Liver (tissue), 9 donors: ENCODE measurements around the gene SMAD7. TPM values are rescaled to one million over a fixed set of nuclear protein-coding genes. Genes with fewer than 3 reads are reported as not detected.
A peak's percentile ranks its signal among the peaks of the same experiment; 100 is the strongest.

Source experiments
- DNase-seq: peaks from one replicate; pipeline ENCODE4 v3.0.0-alpha.2; 2017; ENCODE audit warnings: low spot score
- H3K27ac ChIP-seq, 2 donors: one replicate each; pipeline ENCODE4 v1.7.0; 2013; ENCODE audit warnings: inconsistent platforms in 2 of 2, low read length in 2 of 2, control low read depth in 1 of 2, low read depth in 1 of 2, mild to moderate bottlenecking in 1 of 2
- H3K27me3 ChIP-seq, 4 donors: one replicate each; pipeline versions ENCODE4 v1.6.1 to v1.7.0; 2013; ENCODE audit warnings: low read length in 3 of 4, inconsistent platforms in 1 of 4, mild to moderate bottlenecking in 1 of 4, moderate library complexity in 1 of 4; ENCODE audit not compliant: control insufficient read depth in 4 of 4, insufficient read depth in 4 of 4
- H3K36me3 ChIP-seq, 4 donors: one replicate each; pipeline versions ENCODE4 v1.6.1 to v1.7.0; 2013; ENCODE audit warnings: low read length in 3 of 4, mild to moderate bottlenecking in 3 of 4, low read depth in 1 of 4, moderate library complexity in 1 of 4; ENCODE audit not compliant: control insufficient read depth in 4 of 4, insufficient read depth in 3 of 4
- H3K4me1 ChIP-seq, 4 donors: one replicate each; pipeline versions ENCODE4 v1.6.1 to v1.7.0; 2013; ENCODE audit warnings: low read length in 3 of 4, mild to moderate bottlenecking in 3 of 4, moderate library complexity in 1 of 4; ENCODE audit not compliant: control insufficient read depth in 4 of 4, insufficient read depth in 4 of 4
- H3K4me3 ChIP-seq, 3 donors: one replicate each; pipeline versions ENCODE4 v1.6.1 to v1.7.0; 2013; ENCODE audit warnings: low read length in 3 of 3, control low read depth in 1 of 3, low read depth in 1 of 3, mild to moderate bottlenecking in 1 of 3
- H3K9ac ChIP-seq, 2 donors: one replicate each; pipeline ENCODE4 v1.7.0; 2013; ENCODE audit warnings: low read length in 2 of 2, mild to moderate bottlenecking in 2 of 2, moderate library complexity in 2 of 2, control low read depth in 1 of 2, low read depth in 1 of 2
- H3K9me3 ChIP-seq, 4 donors: one replicate each; pipeline versions ENCODE4 v1.6.1 to v1.7.0; 2013; ENCODE audit warnings: low read length in 3 of 4; ENCODE audit not compliant: control insufficient read depth in 4 of 4
- CTCF ChIP-seq: fragments of 150-350 bp; IDR thresholded peaks from 2 replicates; pipeline ENCODE4 v1.5.1; 2017; ENCODE audit warnings: improper control_type of control experiment, low read depth, low read length; ENCODE audit not compliant: missing input control
- EGR1 ChIP-seq, 2 donors: IDR thresholded peaks; 2 replicates each; pipeline ENCODE4 v1.6.1; 2016 to 2018; ENCODE audit warnings: antibody characterized with exemption in 2 of 2, low read depth in 2 of 2
- FOXA1 ChIP-seq: IDR thresholded peaks from 2 replicates; pipeline ENCODE4 v1.6.1; 2016; ENCODE audit warnings: antibody characterized with exemption
- FOXA2 ChIP-seq: IDR thresholded peaks from 2 replicates; pipeline ENCODE4 v1.6.1; 2016; ENCODE audit warnings: antibody characterized with exemption
- GABPA ChIP-seq, 2 donors: IDR thresholded peaks in 1 of 2; conservative IDR thresholded peaks in 1 of 2; 2 replicates each; pipeline ENCODE4 v1.6.1; 2016; ENCODE audit warnings: antibody characterized with exemption in 2 of 2, mild to moderate bottlenecking in 1 of 2, moderate library complexity in 1 of 2
- HNF4A ChIP-seq, 2 donors: conservative IDR thresholded peaks; 2 replicates each; pipeline ENCODE4 v1.6.1; 2016; ENCODE audit warnings: antibody characterized with exemption in 2 of 2, mild to moderate bottlenecking in 2 of 2
- NR2F2 ChIP-seq: IDR thresholded peaks from 2 replicates; pipeline ENCODE4 v1.6.1; 2016; ENCODE audit warnings: antibody characterized with exemption
- RAD21 ChIP-seq, 2 donors: IDR thresholded peaks; 2 replicates each; pipeline ENCODE4 v1.6.1; 2016; ENCODE audit warnings: antibody characterized with exemption in 2 of 2, mild to moderate bottlenecking in 2 of 2
- REST ChIP-seq: IDR thresholded peaks from 2 replicates; pipeline ENCODE4 v1.6.1; 2016; ENCODE audit warnings: antibody characterized with exemption, mild to moderate bottlenecking
- RXRA ChIP-seq, 2 donors: IDR thresholded peaks; 2 replicates each; pipeline ENCODE4 v1.6.1; 2017 to 2018; ENCODE audit warnings: antibody characterized with exemption in 2 of 2, mild to moderate bottlenecking in 1 of 2
- SP1 ChIP-seq: IDR thresholded peaks from 2 replicates; pipeline ENCODE4 v1.6.1; 2018; ENCODE audit warnings: antibody characterized with exemption, mild to moderate bottlenecking
- TAF1 ChIP-seq: conservative IDR thresholded peaks from 2 replicates; pipeline ENCODE4 v1.6.1; 2016; ENCODE audit warnings: antibody characterized with exemption, mild to moderate bottlenecking
- WGBS: extraction: QIAGEN DNeasy Blood & Tissue Kit; methylation state at CpG from one replicate; pipeline ENCODE4 v1.1.7; 2013; 5-methylcytosine and 5-hydroxymethylcytosine counted together
- polyA plus RNA-seq, 2 donors: library from polyadenylated mRNA; stranded (reverse) in 1 of 2; unstranded in 1 of 2; fragments of 200-250 nt in 1 of 2; fragments of >200 nt in 1 of 2; fragmentation: Nextera tagmentation in 1 of 2; extraction: Ambion mirVana in 1 of 2; gene quantifications; one replicate each; pipeline versions ENCODE4 v1.2.1 to v1.2.3, GENCODE V29; 2013 to 2015
- total RNA-seq, 2 donors: library from RNA; depleted of rRNA; stranded (reverse); fragments of >200 nt; gene quantifications; one replicate each; pipeline ENCODE4 v1.2.3, GENCODE V29; 2014
- TF ChIP-seq, protein P1 (sequence below): IDR thresholded peaks from 2 replicates; pipeline ENCODE4 v1.6.1; 2016; ENCODE audit warnings: antibody characterized with exemption
- TF ChIP-seq, protein P2 (sequence below): IDR thresholded peaks from 2 replicates; pipeline ENCODE4 v1.6.1; 2016; ENCODE audit warnings: antibody characterized with exemption
- donor health status: healthy.
- donor health status: healthy.
- donor health status: healthy.
- donor health status: healthy.
- donor health status: healthy.

SMAD7 gene
- total and polyA plus RNA-seq, 4 donors = 3.2 to 11.8 (median 10.1) TPM

GRCh38 chr18:48904091-48904490, 46.7 kb downstream of the SMAD7 start:
- no peak overlapping the region for H3K9ac ChIP-seq
- peaks cover 0 to 4% (median 2%) of the 10 kb centered on the region in 4 donors for H3K9me3 ChIP-seq
- WGBS = 98% methylated on average over 2 of the region's 2 CpGs
- no peaks in the 10 kb centered on the region for H3K27me3 ChIP-seq
- H3K36me3 ChIP-seq = no peaks in the 10 kb centered on the region
- DNase-seq = no peak
- H3K27ac ChIP-seq = no peak overlapping the region
- TF ChIP-seq, protein P1, sequence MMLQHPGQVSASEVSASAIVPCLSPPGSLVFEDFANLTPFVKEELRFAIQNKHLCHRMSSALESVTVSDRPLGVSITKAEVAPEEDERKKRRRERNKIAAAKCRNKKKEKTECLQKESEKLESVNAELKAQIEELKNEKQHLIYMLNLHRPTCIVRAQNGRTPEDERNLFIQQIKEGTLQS = no peak
- no peak for TF ChIP-seq RXRA (IDR thresholded peaks at IDR 0.05)
- TF ChIP-seq FOXA1 = no peak
- no peaks in the 10 kb centered on the region for H3K4me1 ChIP-seq
- H3K4me3 ChIP-seq = no peak overlapping the region

GRCh38 chr18:48902856-48903601, 47.7 kb downstream of the SMAD7 start:
- Histone ChIP-seq H3K4me1 (no peaks in the 10 kb centered on the region), H3K36me3 (no peaks in the 10 kb centered on the region), H3K27me3 (no peaks in the 10 kb centered on the region), H3K9ac (no peak overlapping the region), H3K27ac (no peak overlapping the region), H3K4me3 (no peak overlapping the region), H3K9me3 (peaks cover 0 to 4% (median 2%) of the 10 kb centered on the region in 4 donors)
- TF ChIP-seq GABPA (IDR thresholded peaks at IDR 0.05 in 1 of 2, conservative IDR thresholded peaks at IDR 0.05 in 1 of 2) (no peak), CTCF (no peak), FOXA1 (no peak), NR2F2 (peak; percentile 50), FOXA2 (no peak)
- TF ChIP-seq, protein P1 = no peak
- 93% methylated on average over 8 of the region's 8 CpGs for WGBS
- no peak for DNase-seq

DNA sequence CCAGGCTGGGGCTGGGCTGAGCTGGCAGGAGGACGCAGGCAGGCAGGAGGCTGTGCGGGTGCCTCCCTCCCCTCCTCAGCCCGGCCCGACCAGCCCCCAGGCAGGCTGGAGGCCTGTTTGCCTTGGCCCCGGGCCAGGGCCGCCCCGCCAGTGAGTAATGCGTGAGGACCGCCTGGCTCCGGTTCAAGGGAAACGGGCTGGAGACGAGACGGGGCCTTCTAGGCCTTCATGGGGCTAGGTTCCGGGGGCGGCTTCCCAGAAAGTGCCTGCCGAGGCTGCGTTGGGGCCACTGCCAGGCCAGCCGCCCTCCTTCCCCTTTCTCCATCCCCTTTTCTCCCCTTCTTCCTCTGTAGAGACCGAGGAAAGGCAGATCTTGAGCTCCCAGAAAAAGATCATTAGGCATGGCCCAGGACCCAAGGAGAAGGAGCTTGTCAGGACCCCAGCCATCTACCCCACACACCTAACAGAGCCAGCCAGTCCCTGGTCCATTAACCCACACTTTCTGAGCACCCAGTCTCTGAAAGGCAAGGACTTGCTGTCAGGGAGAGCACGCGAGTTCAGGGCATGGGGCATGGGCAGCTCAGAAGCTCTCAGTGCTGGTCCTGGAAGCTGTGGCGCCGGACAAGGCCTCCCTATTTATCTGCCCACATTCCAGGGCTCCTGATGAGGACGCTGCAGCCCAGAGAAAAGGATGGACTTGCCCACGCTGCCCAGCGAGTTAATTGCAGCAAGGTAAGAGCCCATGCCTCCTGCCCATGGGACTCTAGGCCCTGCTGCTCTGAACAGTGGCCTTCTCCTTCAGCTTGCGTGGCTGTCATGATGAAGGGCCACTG, 48.5 kb downstream of the SMAD7 start:
- H3K36me3 ChIP-seq = no peaks in the 10 kb centered on the region
- peaks cover 0 to 4% (median 2%) of the 10 kb centered on the region in 4 donors for H3K9me3 ChIP-seq
- 61% methylated on average over 27 of the region's 27 CpGs for WGBS
- no peaks in the 10 kb centered on the region for H3K27me3 ChIP-seq
- peak overlapping the region in 1 of 2 donors; percentile 23 for H3K27ac ChIP-seq
- DNase-seq = peak; percentile 66
- no peak overlapping the region for H3K9ac ChIP-seq
- H3K4me3 ChIP-seq = no peak overlapping the region
- peaks cover 0 to 2% (median 0%) of the 10 kb centered on the region in 4 donors for H3K4me1 ChIP-seq
- TF ChIP-seq RAD21 (IDR thresholded peaks at IDR 0.05) (no peak), FOXA1 (no peak), RXRA (IDR thresholded peaks at IDR 0.05) (no peak), HNF4A (conservative IDR thresholded peaks at IDR 0.05) (no peak), EGR1 (IDR thresholded peaks at IDR 0.05; ENCODE audit: low read depth in 2 of 2) (no peak), REST (no peak), SP1 (no peak), TAF1 (no peak)
- TF ChIP-seq, protein P2, sequence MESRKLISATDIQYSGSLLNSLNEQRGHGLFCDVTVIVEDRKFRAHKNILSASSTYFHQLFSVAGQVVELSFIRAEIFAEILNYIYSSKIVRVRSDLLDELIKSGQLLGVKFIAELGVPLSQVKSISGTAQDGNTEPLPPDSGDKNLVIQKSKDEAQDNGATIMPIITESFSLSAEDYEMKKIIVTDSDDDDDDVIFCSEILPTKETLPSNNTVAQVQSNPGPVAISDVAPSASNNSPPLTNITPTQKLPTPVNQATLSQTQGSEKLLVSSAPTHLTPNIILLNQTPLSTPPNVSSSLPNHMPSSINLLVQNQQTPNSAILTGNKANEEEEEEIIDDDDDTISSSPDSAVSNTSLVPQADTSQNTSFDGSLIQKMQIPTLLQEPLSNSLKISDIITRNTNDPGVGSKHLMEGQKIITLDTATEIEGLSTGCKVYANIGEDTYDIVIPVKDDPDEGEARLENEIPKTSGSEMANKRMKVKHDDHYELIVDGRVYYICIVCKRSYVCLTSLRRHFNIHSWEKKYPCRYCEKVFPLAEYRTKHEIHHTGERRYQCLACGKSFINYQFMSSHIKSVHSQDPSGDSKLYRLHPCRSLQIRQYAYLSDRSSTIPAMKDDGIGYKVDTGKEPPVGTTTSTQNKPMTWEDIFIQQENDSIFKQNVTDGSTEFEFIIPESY = no peak
- TF ChIP-seq, protein P1 = no peak
